B cell (primary cell): Measurements from ENCODE around the gene GRPR.

Experiments
- CTCF ChIP-seq: fragments of 200-600 bp; IDR thresholded peaks from one replicate; pipeline ENCODE4 v1.8.0; 2022; ENCODE audit warnings: antibody characterized with exemption, mild to moderate bottlenecking
- EZH2 ChIP-seq: IDR thresholded peaks from 2 replicates; pipeline ENCODE4 v1.6.1; 2012; ENCODE audit warnings: borderline replicate concordance, low read depth, mild to moderate bottlenecking, moderate library complexity, low read length; ENCODE audit not compliant: insufficient read depth, poor library complexity, severe bottlenecking

GRCh38 chrX:16138108-16138427 lies 14.7 kb downstream of the GRPR start:
- TF ChIP-seq CTCF (no peak), EZH2 (no peak)
